GM19193 (cell line): Measurements from ENCODE around the gene NR3C2.

Experiments
- POLR2A ChIP-seq: IDR thresholded peaks from 4 replicates; pipeline ENCODE4 v1.6.1; 2011; ENCODE audit not compliant: insufficient read depth, insufficient read length; ENCODE audit errors: extremely low read depth

Gene NR3C2

GRCh38 chr4:148329751-148330150 is 112.5 kb downstream of the NR3C2 start:
- TF ChIP-seq POLR2A = no peak

- TF ChIP-seq POLR2A = no peak
Observed at GRCh38 chr4:148327683-148328082, 114.5 kb downstream of the NR3C2 start.

DNA sequence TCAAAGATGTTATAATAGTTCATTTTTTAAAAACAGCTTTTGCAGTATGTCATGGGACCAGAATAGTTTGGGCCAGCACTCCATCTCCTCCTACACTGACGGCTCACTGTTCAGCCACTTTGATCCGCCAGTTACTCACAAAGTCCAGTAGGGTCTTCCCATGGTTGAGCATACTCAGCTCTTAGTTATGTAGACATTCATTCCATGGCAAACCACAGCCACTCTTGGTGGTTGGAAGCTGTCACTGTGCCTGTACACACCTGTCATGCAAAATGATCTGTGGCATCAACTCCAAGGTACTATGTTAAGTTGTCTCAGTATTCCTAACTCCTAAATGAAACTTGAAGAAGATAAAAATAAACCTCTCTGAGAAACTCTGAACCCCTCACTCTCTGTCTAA is 127.2 kb downstream of the NR3C2 start:
- TF ChIP-seq POLR2A = no peak

DNA sequence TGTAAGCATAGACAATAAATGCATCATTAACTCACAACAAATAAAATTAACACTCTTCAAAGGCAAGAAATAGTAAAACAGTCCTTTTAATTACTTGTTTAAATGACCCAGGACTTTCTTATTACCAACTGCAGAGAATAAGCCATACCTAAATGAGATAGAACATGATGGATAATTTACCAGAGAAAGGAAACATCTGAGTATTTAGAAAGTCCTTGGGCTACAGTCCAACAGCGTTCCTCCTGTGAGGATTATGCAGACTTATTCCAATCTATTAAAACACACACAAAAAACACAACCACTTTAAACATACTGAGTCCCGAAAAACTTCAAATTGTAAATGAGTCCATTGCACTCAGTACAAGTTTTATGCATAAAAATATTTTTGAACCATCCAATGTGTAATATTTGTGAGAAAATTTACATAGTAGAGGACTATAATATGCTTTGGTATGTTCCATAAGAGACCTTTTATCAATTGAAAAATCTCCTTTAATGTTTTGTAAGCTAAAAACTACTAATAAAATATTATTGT is 129.2 kb downstream of the NR3C2 start:
- no peak for TF ChIP-seq POLR2A

- TF ChIP-seq POLR2A = no peak
Observed at GRCh38 chr4:148311526-148311925, 130.7 kb downstream of the NR3C2 start.

DNA sequence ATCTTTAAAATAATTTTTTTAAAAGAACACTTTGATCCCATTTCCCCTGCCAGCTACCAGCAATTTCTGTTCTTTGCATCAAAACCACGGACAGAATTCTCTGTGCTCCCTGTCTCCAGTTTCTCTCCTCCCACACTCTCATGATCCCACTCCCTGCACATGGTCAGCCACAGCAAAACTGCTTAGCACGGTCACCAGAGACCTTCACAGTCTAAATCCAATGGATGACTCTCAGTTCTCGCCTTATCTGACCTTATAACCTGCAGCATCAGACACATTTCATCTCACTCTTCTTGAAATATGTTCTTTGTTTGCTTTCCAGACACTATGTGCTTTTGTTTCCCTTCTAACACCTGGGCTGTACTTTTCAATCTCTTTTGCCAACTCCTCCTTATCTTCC is 131.5 kb downstream of the NR3C2 start:
- no peak for TF ChIP-seq POLR2A

GRCh38 chr4:148305751-148306150 is 136.5 kb downstream of the NR3C2 start:
- no peak for TF ChIP-seq POLR2A

DNA sequence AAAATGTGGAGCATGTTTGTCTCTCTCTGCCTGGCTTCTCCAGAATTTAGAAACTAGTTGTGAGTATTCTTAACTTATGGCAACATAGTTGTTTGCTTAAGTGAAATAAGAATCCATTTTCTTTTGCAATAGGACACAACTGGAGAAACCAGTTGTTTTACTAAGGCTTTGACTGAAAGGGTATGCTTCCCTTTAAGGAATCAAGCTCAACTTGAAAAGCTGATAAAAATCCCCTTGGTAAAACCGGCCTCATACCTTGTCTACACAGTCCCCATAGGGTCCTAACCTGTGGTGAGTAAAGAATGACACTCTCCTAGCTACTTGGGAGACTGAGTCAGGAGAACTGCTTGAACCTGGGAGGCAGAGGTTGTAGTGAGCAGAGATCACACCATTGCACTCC is 139.8 kb downstream of the NR3C2 start:
- TF ChIP-seq POLR2A = no peak

GRCh38 chr4:148300877-148301276 is 141.3 kb downstream of the NR3C2 start:
- no peak for TF ChIP-seq POLR2A

DNA sequence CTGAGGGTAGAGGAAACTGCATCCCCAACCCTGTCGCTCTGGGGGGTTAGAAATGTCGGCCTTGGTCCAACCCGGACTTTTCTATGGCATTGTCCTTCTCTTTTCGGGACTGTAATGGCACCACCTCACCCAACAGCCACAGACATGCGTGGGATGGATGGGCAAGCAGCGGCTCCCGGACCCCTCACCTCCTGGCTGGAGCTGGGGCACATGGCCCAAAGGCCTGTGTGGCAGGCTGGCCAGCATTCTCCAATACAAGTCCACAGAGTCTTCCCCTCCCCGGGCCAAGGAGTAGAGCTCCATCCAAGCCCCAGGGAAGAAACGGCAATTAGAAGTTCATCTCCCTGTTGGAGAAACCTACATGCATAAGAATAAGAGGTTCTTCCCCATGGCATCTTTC is 142.9 kb downstream of the NR3C2 start:
- TF ChIP-seq POLR2A = no peak

DNA sequence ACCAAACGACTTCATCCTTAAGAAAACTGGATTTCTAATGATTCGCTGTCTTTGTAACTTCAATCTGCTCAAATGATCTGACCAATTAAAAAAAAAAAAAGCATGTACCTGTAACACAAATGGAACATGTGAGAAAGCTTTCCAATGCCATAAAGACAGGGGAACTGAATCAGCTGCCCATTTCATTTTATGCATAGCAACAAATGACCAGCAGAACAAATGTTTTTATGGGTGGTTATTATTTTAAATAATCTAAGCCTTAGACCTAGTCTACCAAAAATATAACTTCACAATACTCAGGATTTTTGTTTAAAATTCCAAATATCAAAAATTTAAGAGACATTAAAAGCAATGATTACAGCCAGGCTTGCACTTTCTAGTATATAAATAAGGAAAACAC is 145.7 kb downstream of the NR3C2 start:
- TF ChIP-seq POLR2A = no peak

GRCh38 chr4:148295642-148296041 is 146.6 kb downstream of the NR3C2 start:
- no peak for TF ChIP-seq POLR2A

- TF ChIP-seq POLR2A = no peak
Observed at GRCh38 chr4:148293571-148293970, 148.6 kb downstream of the NR3C2 start.

DNA sequence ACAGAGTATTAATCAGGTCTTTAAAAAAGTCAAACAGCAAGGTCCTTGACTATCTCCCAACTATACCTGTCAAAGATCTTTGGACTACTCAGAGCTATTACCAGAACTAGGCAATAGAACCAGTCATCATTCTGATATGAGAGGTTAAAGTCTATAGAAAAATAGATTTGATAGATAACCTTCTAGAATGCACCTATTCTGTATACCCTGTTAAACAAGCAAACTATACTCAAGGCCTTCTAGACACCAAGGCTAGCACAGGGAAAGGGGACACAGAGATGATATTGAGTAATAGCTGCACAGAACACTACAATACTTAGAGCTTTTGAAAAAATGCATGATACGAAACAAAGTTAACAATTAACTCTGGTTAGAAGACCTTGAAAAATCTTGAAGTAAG is 149.5 kb downstream of the NR3C2 start:
- no peak for TF ChIP-seq POLR2A

DNA sequence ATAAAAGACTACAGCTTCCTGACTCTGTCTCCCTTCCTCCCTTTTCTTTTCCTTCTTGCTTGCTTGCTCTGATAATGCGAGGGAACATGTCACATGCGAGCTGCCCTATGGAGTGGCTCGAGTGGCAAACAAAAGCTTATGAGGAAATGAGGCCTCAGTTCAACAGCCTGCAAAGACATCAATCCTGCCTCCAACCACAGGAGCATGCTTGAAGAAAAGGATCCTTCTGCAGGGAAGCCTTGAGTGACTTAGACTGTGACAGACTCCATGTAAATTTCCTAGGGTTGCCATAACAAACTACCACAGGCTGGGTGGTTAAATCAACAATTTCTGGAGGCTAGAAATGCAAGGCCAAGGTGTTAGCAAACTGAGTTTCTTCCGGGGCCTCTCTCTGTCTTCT is 152.5 kb downstream of the NR3C2 start:
- TF ChIP-seq POLR2A = no peak

DNA sequence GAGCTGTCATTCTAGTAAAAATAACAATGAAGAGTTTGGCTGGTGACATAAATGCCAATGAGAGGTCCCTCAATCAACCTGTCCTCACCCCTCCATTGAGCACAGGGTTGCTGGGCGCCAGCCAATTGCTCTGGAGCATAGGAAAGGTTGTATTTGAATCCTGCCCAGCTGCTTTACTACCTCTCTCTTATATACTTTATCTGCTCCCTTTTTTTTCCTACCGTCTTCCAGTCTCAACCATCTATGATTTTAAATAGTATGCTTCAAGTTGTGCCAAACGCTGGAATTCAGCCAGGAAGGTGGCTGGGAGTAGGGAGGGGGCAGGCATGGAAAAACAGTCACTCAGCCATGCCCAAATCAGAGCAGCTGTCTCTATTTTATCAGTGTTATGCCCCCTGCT is 153.8 kb downstream of the NR3C2 start:
- TF ChIP-seq POLR2A = no peak

DNA sequence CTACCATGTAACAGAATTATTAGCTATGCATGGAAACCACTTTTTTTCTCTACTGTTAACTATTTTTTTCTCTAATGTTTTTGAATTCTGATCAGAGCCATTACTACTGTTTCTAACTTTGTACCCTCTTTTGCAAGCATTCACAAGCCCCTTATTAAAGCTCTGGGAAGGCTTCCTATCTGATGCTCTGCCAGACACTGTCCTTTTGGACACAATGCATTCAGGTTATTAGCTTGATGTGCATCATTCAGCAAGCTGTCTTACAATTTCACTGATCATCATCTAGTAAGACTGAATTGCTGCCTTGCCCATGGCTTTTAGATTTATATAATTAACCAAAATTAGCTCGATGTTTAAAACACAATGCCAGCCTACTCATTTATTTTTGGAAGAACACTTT is 155.1 kb downstream of the NR3C2 start:
- no peak for TF ChIP-seq POLR2A
